SK-N-SH treated with all-trans-retinoic acid at 6 μM for 48 hours (cell line): ENCODE measurements around the gene PRKCB.

ENCODE experiments used
- ATAC-seq: fragments of 200-7000 bp; cut with Tn5 transposase; 3 replicates; pipeline ENCODE4 v1.9.1; 2020; ENCODE audit warnings: mild to moderate bottlenecking, moderate library complexity
- ARNTL ChIP-seq: fragments of 450-650 bp; formaldehyde crosslinking; IDR thresholded peaks from 2 replicates; pipeline ENCODE4 v1.5.0; 2020; ENCODE audit warnings: low read depth, mild to moderate bottlenecking, moderate library complexity, borderline replicate concordance
- ESRRG ChIP-seq: fragments of 250-450 bp; sonication (Bioruptor Pico); IDR thresholded peaks from 2 replicates; pipeline ENCODE4 v1.6.1; 2021; ENCODE audit warnings: mild to moderate bottlenecking
- GLIS3 ChIP-seq: fragments of 250-450 bp; sonication (Bioruptor Pico); IDR thresholded peaks from 2 replicates; pipeline ENCODE4 v1.5.0; 2020; ENCODE audit warnings: mild to moderate bottlenecking, moderate library complexity
- ISL1 ChIP-seq: fragments of 250-450 bp; sonication (Bioruptor Pico); IDR thresholded peaks from 2 replicates; pipeline ENCODE4 v2.1.2; 2022; ENCODE audit warnings: mild to moderate bottlenecking, moderate library complexity
- OSR1 ChIP-seq: fragments of 250-450 bp; sonication (Bioruptor Pico); IDR thresholded peaks from 2 replicates; pipeline ENCODE4 v1.8.0; 2022; ENCODE audit warnings: moderate library complexity, mild to moderate bottlenecking, inconsistent platforms
- PPARA ChIP-seq: fragments of 250-450 bp; sonication (Bioruptor Pico); IDR thresholded peaks from 2 replicates; pipeline ENCODE4 v1.5.0; 2020; ENCODE audit warnings: mild to moderate bottlenecking, borderline replicate concordance
- RARB ChIP-seq: fragments of 250-450 bp; sonication (Bioruptor Pico); IDR thresholded peaks from 2 replicates; pipeline ENCODE4 v1.8.0; 2021; ENCODE audit warnings: mild to moderate bottlenecking, moderate library complexity
- SNAI2 ChIP-seq: fragments of 250-450 bp; sonication (Bioruptor Pico); IDR thresholded peaks from 2 replicates; pipeline ENCODE4 v1.5.0; 2020; ENCODE audit warnings: mild to moderate bottlenecking, moderate library complexity
- TCF4 ChIP-seq: fragments of 250-450 bp; sonication (Bioruptor Pico); IDR thresholded peaks from 2 replicates; pipeline ENCODE4 v1.8.0; 2021; ENCODE audit warnings: mild to moderate bottlenecking, moderate library complexity, borderline replicate concordance
- TOX ChIP-seq: fragments of 250-450 bp; sonication (Bioruptor Pico); IDR thresholded peaks from 2 replicates; pipeline ENCODE4 v1.8.0; 2021; ENCODE audit warnings: mild to moderate bottlenecking, moderate library complexity, borderline replicate concordance
- ZC3H10 ChIP-seq: fragments of 250-450 bp; sonication (Bioruptor Pico); IDR thresholded peaks from 2 replicates; pipeline ENCODE4 v1.5.1; 2021; ENCODE audit warnings: mild to moderate bottlenecking, moderate library complexity
- ZFP3 ChIP-seq: fragments of 250-450 bp; sonication (Bioruptor Pico); IDR thresholded peaks from 2 replicates; pipeline ENCODE4 v1.5.0; 2020; ENCODE audit warnings: mild to moderate bottlenecking, moderate library complexity
- ZFP30 ChIP-seq: fragments of 450-650 bp; formaldehyde crosslinking; IDR thresholded peaks from 2 replicates; pipeline ENCODE4 v1.5.0; 2022; ENCODE audit warnings: mild to moderate bottlenecking, moderate library complexity
- ZNF565 ChIP-seq: fragments of 450-650 bp; formaldehyde crosslinking; conservative IDR thresholded peaks from 2 replicates; pipeline ENCODE4 v1.5.0; 2020; ENCODE audit warnings: low read depth, mild to moderate bottlenecking, moderate library complexity
- ZNF70 ChIP-seq: fragments of 450-650 bp; formaldehyde crosslinking; IDR thresholded peaks from 2 replicates; pipeline ENCODE4 v1.5.0; 2020; ENCODE audit warnings: mild to moderate bottlenecking, moderate library complexity
- TF ChIP-seq, protein P1 (sequence below): fragments of 250-450 bp; sonication (Bioruptor Pico); IDR thresholded peaks from 2 replicates; pipeline ENCODE4 v1.8.0; 2021; ENCODE audit warnings: low read depth, mild to moderate bottlenecking, moderate library complexity, borderline replicate concordance
- TF ChIP-seq, protein P2 (sequence below): fragments of 250-450 bp; sonication (Bioruptor Pico); IDR thresholded peaks from 2 replicates; pipeline ENCODE4 v1.8.0; 2020; ENCODE audit warnings: mild to moderate bottlenecking, moderate library complexity, borderline replicate concordance
- TF ChIP-seq, protein P3 (sequence below): fragments of 250-450 bp; sonication (Bioruptor Pico); IDR thresholded peaks from 2 replicates; pipeline ENCODE4 v1.5.1; 2020; ENCODE audit warnings: low read depth, mild to moderate bottlenecking, moderate library complexity
- TF ChIP-seq, protein P4 (sequence below): fragments of 250-450 bp; sonication (Bioruptor Pico); IDR thresholded peaks from 2 replicates; pipeline ENCODE4 v1.5.0; 2020; ENCODE audit warnings: mild to moderate bottlenecking, moderate library complexity

PRKCB gene

DNA sequence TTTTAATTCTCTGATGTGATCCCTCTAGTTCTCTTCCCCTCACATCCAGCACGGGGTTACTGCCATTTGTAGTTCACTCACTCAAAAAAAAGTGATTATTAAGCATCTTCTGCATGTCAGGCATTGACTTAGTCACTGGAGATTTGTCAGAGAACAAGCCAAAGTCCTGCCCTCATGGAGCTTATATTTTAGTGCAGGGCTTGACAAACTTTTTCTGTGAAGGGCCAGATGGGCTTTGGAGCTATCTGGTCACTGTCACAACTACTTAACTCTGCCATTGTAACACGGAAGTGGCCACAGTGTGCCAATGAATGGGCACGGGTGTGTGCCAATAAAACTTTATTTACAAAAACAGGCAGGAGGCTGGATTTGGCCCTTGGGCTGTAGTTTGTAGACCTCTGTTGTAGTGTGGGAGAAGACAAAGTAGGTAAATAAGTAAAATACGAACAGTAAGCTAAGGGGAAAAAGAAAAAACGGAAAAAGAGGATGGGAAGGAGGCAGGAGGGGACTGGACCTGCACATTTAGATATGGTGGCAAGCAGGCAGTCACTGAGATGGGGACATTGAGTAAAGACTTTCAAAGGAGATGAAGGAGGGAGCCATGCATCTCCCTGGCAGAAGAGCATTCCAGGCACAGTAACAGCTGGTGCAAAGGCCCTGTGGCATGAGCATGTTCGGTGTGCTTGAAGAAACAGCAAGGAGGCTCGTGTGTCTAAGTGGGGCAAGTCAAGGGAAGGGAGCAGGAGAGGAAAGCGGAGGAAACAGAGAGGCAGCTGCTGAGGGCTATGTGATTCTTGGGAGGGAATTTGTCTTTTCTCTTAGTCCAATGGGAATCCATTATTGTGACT, 217.5 kb downstream of the PRKCB start:
- ATAC-seq: no peak
- TF ChIP-seq, protein P1, sequence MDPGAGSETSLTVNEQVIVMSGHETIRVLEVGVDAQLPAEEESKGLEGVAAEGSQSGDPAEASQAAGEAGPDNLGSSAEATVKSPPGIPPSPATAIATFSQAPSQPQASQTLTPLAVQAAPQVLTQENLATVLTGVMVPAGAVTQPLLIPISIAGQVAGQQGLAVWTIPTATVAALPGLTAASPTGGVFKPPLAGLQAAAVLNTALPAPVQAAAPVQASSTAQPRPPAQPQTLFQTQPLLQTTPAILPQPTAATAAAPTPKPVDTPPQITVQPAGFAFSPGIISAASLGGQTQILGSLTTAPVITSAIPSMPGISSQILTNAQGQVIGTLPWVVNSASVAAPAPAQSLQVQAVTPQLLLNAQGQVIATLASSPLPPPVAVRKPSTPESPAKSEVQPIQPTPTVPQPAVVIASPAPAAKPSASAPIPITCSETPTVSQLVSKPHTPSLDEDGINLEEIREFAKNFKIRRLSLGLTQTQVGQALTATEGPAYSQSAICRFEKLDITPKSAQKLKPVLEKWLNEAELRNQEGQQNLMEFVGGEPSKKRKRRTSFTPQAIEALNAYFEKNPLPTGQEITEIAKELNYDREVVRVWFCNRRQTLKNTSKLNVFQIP (CRISPR knock-in tag): no peak
- no peak for TF ChIP-seq TOX (CRISPR knock-in tag)
- TF ChIP-seq ZFP3 (CRISPR knock-in tag): no peak
- TF ChIP-seq GLIS3: no peak
- no peak for TF ChIP-seq ZC3H10 (CRISPR knock-in tag)
- TF ChIP-seq, protein P2, sequence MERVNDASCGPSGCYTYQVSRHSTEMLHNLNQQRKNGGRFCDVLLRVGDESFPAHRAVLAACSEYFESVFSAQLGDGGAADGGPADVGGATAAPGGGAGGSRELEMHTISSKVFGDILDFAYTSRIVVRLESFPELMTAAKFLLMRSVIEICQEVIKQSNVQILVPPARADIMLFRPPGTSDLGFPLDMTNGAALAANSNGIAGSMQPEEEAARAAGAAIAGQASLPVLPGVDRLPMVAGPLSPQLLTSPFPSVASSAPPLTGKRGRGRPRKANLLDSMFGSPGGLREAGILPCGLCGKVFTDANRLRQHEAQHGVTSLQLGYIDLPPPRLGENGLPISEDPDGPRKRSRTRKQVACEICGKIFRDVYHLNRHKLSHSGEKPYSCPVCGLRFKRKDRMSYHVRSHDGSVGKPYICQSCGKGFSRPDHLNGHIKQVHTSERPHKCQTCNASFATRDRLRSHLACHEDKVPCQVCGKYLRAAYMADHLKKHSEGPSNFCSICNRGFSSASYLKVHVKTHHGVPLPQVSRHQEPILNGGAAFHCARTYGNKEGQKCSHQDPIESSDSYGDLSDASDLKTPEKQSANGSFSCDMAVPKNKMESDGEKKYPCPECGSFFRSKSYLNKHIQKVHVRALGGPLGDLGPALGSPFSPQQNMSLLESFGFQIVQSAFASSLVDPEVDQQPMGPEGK (CRISPR knock-in tag): no peak
- TF ChIP-seq ESRRG: no peak

DNA sequence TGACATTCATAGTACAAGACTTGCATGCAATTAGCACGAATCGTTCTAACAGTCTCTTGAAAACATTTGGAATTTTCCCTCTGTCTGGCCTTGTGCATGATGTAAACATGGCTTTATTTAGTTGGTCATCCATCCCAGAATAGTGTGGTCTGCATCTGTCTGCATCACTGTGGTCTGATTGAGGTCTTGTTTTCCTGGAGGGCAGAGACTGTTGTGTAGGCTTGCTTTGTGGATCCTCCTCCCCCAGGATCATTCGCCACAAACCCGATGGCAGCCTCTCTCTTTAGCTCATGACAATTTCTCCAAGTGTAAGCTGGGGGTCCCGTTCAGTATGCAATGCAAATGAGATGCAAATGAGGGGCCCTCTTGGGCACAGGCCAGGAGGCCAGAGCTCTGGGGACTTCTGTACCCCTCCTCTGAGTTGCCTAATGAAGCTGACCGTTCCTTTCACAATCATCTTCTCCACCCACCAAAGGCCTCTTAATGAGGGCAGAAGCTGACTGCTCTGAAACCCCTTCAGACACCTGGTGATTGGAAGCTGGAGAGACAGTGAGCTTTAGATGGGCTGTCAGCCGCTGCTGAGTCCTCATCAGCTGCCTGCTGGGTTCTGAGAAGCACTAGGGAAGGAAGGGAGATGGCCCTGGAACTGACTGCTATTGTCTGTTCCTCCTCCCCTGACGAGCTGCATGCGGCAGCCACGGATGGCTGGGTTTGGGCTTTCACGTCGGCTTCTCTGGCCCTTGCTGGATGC, 219.1 kb downstream of the PRKCB start:
- TF ChIP-seq ZNF70: no peak
- TF ChIP-seq OSR1: no peak
- no peak for TF ChIP-seq RARB
- no peak for TF ChIP-seq SNAI2 (CRISPR knock-in tag)
- no peak for TF ChIP-seq ZC3H10 (CRISPR knock-in tag)
- TF ChIP-seq ARNTL: no peak
- TF ChIP-seq, protein P1 (CRISPR knock-in tag): no peak
- no peak for TF ChIP-seq TCF4 (CRISPR knock-in tag)
- no peak for TF ChIP-seq ZNF565 (CRISPR knock-in tag)
- TF ChIP-seq ESRRG: no peak
- no peak for TF ChIP-seq ZFP30 (CRISPR knock-in tag)
- TF ChIP-seq, protein P3, sequence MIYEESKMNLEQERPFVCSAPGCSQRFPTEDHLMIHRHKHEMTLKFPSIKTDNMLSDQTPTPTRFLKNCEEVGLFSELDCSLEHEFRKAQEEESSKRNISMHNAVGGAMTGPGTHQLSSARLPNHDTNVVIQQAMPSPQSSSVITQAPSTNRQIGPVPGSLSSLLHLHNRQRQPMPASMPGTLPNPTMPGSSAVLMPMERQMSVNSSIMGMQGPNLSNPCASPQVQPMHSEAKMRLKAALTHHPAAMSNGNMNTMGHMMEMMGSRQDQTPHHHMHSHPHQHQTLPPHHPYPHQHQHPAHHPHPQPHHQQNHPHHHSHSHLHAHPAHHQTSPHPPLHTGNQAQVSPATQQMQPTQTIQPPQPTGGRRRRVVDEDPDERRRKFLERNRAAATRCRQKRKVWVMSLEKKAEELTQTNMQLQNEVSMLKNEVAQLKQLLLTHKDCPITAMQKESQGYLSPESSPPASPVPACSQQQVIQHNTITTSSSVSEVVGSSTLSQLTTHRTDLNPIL (CRISPR knock-in tag): no peak
- TF ChIP-seq PPARA: no peak
- TF ChIP-seq, all 23 proteins: peak for 0
- no peak for ATAC-seq

DNA sequence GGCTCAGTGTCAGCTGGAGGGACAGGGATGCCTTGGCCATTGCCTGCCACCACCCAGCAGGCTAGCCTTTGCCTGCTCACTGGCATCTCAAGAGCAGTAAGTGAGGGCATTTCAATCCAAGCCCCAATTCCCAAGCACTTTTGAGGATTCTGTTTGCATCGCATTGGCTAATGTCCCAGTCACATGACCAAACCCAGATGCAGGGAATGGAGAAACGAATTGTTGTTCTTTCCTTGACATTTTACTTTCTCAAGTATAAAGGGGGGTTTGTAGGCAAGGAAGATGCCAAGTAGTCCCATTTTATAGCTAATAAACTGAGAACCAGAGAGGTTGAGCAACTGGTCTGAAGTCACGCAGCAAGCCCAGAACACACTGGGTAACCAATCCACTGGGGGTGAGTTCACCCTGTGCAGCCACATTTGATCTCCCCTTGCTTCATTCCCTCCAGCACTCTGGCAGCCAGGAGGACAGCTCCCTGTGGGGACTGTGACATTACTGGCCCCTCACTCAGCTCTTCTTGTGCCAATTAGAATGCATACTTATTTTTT, 226.6 kb downstream of the PRKCB start:
- ATAC-seq: no peak
- no peak for TF ChIP-seq ISL1

DNA sequence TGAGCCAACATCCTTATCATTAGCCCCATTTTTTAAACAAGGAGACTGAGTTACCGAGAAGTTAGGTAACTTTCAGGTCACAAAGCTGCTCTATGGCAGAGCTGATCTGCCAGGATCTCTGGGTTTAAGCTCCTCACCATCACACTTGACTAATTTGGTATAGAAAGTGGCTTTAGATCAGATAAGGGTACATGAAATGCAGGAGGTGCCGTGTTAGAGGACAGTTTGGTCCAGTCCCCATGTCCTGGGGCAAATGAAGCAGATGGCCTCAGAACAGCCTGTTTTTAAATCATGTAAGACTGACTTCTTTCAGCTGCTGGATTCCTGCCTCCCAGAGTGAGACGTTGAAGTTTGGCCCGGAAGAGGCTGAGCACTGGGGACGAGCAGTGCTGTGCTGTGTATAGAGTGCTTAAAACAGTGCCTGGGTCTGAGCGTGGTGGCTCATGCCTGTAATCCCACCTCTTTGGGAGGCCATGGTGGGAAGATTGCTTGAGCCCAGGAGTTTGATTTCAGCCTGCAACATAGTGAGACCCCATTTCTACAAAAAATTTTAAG, 233.3 kb downstream of the PRKCB start:
- ATAC-seq: no peak
- TF ChIP-seq OSR1 (no peak), ZFP30 (CRISPR knock-in tag) (no peak), ESRRG (no peak), TCF4 (CRISPR knock-in tag) (peak; percentile 65; the same call in 1 of the 2 replicates)
- TF ChIP-seq, protein P4, sequence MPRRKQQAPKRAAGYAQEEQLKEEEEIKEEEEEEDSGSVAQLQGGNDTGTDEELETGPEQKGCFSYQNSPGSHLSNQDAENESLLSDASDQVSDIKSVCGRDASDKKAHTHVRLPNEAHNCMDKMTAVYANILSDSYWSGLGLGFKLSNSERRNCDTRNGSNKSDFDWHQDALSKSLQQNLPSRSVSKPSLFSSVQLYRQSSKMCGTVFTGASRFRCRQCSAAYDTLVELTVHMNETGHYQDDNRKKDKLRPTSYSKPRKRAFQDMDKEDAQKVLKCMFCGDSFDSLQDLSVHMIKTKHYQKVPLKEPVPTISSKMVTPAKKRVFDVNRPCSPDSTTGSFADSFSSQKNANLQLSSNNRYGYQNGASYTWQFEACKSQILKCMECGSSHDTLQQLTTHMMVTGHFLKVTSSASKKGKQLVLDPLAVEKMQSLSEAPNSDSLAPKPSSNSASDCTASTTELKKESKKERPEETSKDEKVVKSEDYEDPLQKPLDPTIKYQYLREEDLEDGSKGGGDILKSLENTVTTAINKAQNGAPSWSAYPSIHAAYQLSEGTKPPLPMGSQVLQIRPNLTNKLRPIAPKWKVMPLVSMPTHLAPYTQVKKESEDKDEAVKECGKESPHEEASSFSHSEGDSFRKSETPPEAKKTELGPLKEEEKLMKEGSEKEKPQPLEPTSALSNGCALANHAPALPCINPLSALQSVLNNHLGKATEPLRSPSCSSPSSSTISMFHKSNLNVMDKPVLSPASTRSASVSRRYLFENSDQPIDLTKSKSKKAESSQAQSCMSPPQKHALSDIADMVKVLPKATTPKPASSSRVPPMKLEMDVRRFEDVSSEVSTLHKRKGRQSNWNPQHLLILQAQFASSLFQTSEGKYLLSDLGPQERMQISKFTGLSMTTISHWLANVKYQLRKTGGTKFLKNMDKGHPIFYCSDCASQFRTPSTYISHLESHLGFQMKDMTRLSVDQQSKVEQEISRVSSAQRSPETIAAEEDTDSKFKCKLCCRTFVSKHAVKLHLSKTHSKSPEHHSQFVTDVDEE: no peak
- TF ChIP-seq, all 23 proteins: peak for 1
